Urinary bladder (tissue), 4 donors: ENCODE measurements around the gene ANKRD12. TPM values are rescaled to one million over a fixed set of nuclear protein-coding genes. Genes with fewer than 3 reads are reported as not detected.

Experiments
- DNase-seq: peaks from one replicate; pipeline ENCODE4 v3.0.0-alpha.2; 2015; ENCODE audit errors: extremely low spot score
- H3K27ac ChIP-seq: one replicate; pipeline ENCODE4 v1.5.1; 2013; ENCODE audit warnings: low read depth, mild to moderate bottlenecking, moderate library complexity
- H3K36me3 ChIP-seq: one replicate; pipeline ENCODE4 v1.6.1; 2013; ENCODE audit warnings: mild to moderate bottlenecking, moderate library complexity; ENCODE audit not compliant: insufficient read depth
- H3K4me1 ChIP-seq: one replicate; pipeline ENCODE4 v1.6.1; 2013; ENCODE audit warnings: mild to moderate bottlenecking, moderate library complexity; ENCODE audit not compliant: insufficient read depth
- H3K4me3 ChIP-seq: one replicate; pipeline ENCODE4 v1.5.1; 2013; ENCODE audit warnings: low read depth, low read length
- WGBS: extraction: QIAGEN DNeasy Blood & Tissue Kit; methylation state at CpG from one replicate; pipeline ENCODE4 v1.1.7; 2013; 5-methylcytosine and 5-hydroxymethylcytosine counted together
- polyA plus RNA-seq: library from polyadenylated mRNA; stranded (reverse); fragments of 200-250 nt; gene quantifications from one replicate; pipeline ENCODE4 v1.2.3, GENCODE V29; 2013
- total RNA-seq: library from RNA; depleted of rRNA; stranded (reverse); fragments of >200 nt; gene quantifications from one replicate; pipeline ENCODE4 v1.2.3, GENCODE V29; 2014
- donor health status: healthy with polysubstance abuse.
- donor health status: healthy.

ANKRD12 gene
- total and polyA plus RNA-seq, 2 donors, result 12.5 to 65.9 TPM

DNA sequence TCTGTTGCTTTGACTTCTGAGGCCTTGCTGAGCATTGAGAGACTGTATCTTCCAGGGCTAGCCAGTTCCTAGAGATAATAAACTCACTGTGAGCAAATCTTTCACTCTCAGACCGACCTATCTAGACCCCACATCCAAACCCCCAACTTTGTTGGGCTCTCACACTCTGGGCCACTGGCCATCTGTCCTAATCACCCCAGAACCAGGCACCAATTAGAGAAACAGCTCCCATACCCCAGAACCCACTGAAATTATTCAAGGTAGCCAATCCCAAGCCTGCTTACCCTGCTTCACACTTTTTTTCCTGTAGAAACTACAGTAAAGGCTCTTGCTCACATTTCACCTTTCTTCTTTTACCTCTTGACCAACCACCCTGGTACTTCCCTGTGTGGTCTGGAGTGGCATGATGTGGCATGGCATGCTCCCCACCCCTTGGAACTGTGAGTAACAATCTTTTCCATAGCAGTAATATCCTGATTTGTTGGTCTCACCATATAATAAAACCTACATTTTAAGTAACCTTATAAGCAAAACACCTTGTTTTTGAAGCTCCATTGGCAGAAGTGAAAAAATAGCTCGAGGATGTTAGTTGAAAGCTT is 55.2 kb downstream of the ANKRD12 start:
- no peak overlapping the region for H3K4me3 ChIP-seq
- peaks cover 1% of the 10 kb centered on the region for H3K36me3 ChIP-seq
- DNase-seq, result no peak
- H3K4me1 ChIP-seq, result no peaks in the 10 kb centered on the region
- WGBS, result 90% methylated on average over 2 of the region's 2 CpGs
- no peak overlapping the region for H3K27ac ChIP-seq

DNA sequence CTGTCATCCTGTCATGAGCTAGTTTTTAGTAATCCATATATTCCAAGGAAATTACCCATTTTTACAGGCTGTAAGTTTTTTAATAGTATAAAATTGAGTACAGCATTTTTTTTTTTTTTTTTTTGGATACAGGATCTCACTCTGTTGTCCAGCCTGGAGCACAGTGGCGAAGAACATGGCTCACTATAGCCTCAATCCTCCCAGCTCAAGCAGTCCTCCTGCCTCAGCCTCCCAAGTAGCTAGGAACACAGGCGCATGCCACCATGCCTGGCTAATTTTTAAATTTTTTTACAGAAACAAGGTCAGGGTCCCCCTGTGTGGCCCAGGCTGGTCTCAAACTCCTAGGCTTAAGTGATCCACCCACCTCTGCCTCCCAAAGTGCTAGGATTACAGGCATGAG is 56.5 kb downstream of the ANKRD12 start:
- no peak overlapping the region for H3K27ac ChIP-seq
- DNase-seq, result no peak
- H3K4me3 ChIP-seq, result no peak overlapping the region
- H3K4me1 ChIP-seq, result no peaks in the 10 kb centered on the region
- H3K36me3 ChIP-seq, result peaks cover 1% of the 10 kb centered on the region
- WGBS, result 99% methylated on average over 2 of the region's 2 CpGs

DNA sequence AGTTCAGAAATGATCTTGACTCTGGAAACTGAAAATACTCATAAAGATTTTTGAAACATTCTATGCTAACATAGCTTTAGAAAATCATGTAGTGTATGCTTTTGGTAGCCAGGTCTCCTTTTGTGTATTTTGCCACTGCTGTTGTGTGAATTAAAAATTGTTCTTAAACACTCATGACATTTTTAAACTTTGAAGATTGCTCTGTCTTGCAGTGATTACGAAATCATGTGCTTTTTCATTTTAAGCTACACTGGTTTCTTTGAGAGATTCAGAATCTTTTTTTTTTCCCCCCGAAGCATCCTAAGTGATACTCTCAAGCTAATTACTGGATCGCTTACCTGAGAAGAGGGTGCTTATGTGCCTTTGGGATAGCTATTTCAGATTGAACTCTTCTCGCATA is 60.0 kb downstream of the ANKRD12 start:
- peaks cover 1% of the 10 kb centered on the region for H3K4me1 ChIP-seq
- no peak overlapping the region for H3K4me3 ChIP-seq
- H3K27ac ChIP-seq, result no peak overlapping the region
- DNase-seq, result no peak
- WGBS, result 96% methylated on average over 4 of the region's 4 CpGs
- peaks cover 1% of the 10 kb centered on the region for H3K36me3 ChIP-seq

DNA sequence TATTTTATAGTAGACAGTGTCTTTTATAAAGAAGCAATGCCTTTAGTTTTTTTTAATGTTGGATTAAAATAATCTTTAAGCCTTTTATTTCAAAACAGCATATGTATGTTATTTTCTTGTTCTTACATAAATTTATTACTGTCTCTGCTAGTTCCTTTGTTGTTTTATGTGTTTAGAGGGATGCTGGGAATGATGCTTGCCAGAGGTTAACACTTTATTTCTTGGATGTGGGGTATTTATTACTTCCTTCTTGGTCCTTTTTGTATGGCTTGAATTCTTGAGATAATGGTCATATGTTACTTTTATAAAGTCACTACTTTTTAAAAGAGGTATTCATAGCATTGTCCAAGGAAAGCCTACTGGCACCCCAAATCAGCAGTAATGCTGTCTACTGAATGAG is 63.1 kb downstream of the ANKRD12 start:
- peaks cover 1% of the 10 kb centered on the region for H3K36me3 ChIP-seq
- H3K4me3 ChIP-seq, result no peak overlapping the region

DNA sequence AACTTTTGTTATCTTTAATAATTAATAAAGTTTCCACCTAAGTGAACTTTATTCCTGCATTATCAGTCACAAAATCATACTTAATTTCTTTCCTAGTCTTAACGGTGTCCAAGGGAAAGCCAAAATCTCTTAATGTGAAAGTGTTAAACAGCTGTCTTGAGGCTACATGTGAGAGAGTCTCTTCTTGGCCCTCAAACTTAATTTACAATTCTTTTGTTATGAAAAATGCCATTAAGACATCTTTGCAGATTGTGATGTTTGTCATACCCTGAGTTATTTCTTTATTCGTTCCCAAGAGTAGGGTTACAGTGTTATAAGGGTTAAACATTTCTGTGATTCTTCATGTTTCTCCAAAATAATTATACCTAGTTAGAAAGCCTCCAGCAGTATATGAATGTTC is 64.6 kb downstream of the ANKRD12 start:
- WGBS, result 74% methylated on average over 2 of the region's 2 CpGs
- Histone ChIP-seq H3K4me1 (peaks cover 1% of the 10 kb centered on the region), H3K4me3 (no peak overlapping the region), H3K36me3 (no peaks in the 10 kb centered on the region), H3K27ac (no peak overlapping the region)
- no peak for DNase-seq

More for the DNA sequence above, 63.1 kb downstream of the ANKRD12 start:
- Histone ChIP-seq H3K27ac (no peak overlapping the region), H3K4me1 (peaks cover 1% of the 10 kb centered on the region)
- no peak for DNase-seq

DNA sequence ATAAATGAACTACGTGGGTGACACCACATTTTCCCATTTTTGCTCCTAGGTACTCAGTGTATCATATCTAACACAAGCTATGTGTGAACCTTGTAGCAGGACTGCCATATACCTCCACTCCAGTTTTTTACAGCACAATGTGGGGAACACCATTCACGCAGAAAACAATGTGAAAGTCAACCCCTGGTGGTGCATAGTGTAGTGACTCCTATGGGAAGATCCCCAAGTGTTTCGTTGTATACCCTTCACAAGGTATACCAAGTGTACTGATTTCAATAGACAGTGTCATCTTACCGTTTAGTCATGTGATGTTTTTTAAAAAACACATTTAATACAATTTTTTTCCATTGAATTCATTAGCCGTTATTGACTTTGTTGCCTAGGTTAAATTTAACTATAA is 68.1 kb downstream of the ANKRD12 start:
- Histone ChIP-seq H3K36me3 (no peaks in the 10 kb centered on the region), H3K4me1 (peaks cover 1% of the 10 kb centered on the region), H3K4me3 (no peak overlapping the region), H3K27ac (no peak overlapping the region)
- WGBS, result 96% methylated on average over 5 of the region's 5 CpGs
- DNase-seq, result no peak

DNA sequence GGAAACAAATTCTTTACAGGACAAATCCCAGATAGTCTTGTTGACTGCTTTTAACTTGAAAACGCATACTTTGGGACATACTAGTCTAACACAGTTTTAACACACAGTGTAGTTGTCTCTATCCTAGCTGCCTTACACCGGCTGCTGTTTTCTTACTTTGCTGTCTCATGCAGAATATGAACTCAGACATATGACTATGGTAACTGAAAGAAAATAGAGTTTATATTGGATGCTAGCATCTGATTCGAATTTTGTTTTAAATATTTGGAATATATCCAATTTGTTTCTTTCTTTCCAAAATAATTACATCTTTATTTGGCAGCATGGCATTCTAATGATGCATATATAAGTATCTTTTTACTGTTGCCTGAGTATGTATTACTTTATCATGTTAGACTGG is 69.8 kb downstream of the ANKRD12 start:
- DNase-seq, result no peak
- Histone ChIP-seq H3K4me1 (no peaks in the 10 kb centered on the region), H3K36me3 (no peaks in the 10 kb centered on the region), H3K27ac (no peak overlapping the region), H3K4me3 (no peak overlapping the region)
- WGBS, result 56% methylated on average over 3 of the region's 3 CpGs

DNA sequence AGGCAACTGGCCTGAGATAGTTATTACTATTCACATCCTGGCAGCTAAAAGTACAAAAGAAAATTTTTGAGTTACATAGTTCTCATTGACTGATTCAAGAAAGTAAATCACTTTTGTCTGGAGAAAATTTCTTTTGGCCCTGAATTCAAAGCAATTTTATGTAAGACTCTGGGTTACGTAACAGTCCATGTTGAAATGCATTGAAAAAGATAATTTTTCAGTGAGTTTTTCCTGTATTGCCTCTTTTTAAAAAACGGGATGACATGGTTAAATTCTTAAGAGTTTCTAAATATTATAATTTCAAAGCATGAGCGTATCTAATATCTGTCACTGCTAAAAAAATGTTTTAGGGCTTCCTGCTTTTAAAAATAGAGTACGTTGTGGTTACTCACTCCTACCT is 72.7 kb downstream of the ANKRD12 start:
- H3K4me1 ChIP-seq, result no peaks in the 10 kb centered on the region
- H3K27ac ChIP-seq, result no peak overlapping the region
- H3K4me3 ChIP-seq, result no peak overlapping the region
- H3K36me3 ChIP-seq, result no peaks in the 10 kb centered on the region
- DNase-seq, result no peak
- WGBS, result 93% methylated on average over 4 of the region's 4 CpGs

DNA sequence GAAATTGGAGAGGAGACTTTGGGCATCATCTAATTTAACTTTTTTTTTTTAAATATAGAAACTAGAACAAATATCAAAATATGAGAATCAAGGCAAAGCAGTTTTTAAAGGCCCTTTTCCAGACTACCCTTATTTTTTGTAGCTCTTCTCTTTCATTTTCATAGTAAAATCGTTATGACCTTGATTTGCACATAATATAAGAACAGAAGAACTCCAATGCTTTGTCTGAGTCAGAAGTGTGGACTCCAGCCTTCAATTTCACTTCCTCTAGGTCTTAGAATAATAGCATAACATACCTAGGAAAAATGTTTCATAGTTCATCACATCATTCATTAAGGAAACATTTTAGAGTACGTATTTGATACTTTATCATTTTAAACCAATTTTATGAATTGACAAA is 74.4 kb downstream of the ANKRD12 start:
- H3K27ac ChIP-seq, result no peak overlapping the region
- no peaks in the 10 kb centered on the region for H3K36me3 ChIP-seq
- 84% methylated on average over 2 of the region's 2 CpGs for WGBS
- no peak overlapping the region for H3K4me3 ChIP-seq
- no peaks in the 10 kb centered on the region for H3K4me1 ChIP-seq
- no peak for DNase-seq

DNA sequence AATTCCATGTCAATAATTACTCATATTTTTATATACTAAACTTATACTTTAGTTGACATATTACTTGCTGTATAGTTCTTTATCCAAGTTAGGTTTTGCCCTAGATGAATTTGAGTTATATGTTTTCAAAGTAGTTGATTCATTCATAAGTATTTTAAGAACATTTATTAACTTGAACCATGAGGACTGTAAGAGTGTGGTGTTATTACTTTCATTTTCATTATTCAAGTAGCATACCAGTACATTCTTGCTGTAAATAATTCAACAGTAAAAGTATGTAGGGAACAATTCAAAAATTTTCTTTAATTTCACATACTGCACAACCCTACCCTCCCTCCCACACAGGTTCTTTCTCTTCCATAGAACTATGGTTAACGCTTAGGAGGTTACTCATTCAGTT is 75.4 kb downstream of the ANKRD12 start:
- WGBS, result 97% methylated on average over 1 of the region's 1 CpG
- Histone ChIP-seq H3K4me1 (no peaks in the 10 kb centered on the region), H3K27ac (no peak overlapping the region), H3K4me3 (no peak overlapping the region), H3K36me3 (no peaks in the 10 kb centered on the region)
- no peak for DNase-seq

DNA sequence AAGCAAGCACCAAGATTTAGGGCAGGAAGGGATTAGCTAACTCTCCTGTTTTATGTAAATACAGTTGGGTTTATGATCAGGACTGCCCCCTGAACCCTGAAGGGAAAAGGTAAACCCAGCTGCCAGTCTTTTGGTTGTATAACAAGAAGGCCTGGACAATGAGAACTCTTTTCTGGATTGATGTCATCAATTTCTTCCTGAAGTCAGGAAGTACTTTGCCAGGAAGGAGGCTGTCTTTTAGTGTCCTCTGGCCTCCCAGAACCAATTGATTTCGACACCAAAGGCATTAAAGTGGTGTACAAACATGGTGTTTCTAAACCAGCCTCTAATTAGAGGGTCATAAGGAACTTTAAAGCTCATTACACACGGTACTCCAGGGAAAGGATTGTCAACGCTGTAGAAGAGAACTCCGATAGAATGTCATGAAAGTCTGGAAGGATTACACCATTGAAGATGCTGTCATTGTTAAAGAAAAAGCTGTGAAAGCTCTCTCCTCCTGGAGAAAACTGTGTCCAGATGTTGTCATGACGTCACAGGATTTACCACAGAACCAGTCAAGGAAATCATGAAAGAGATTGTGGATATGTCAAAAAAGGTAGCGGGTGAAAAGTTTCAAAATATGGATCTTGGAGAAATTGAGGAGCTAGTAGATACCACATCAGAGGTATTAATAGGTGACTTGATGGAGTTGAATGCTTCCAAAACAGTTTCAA is 78.8 kb downstream of the ANKRD12 start:
- Histone ChIP-seq H3K4me1 (no peaks in the 10 kb centered on the region), H3K27ac (no peak overlapping the region), H3K4me3 (no peak overlapping the region), H3K36me3 (peaks cover 2% of the 10 kb centered on the region)
- 55% methylated on average over 6 of the region's 6 CpGs for WGBS
- DNase-seq, result no peak

DNA sequence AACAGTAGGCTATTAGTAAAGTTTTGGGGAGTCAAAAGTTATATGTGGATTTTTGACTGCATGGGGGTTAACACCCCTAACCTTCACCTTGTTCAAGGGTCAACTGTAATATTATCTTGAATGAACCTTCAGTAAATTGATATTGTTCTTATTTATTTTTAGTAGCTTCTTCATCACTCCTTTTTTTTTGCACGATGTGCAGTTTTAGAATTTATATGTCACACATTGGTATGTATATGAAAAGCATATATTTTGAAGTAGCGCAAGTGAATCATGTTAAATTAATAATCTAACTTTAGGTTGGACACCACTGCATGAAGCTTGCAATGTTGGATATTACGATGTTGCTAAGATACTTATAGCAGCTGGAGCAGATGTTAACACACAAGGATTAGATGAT is 79.9 kb downstream of the ANKRD12 start:
- no peak for DNase-seq
- no peaks in the 10 kb centered on the region for H3K4me1 ChIP-seq
- WGBS, result 97% methylated on average over 3 of the region's 3 CpGs
- H3K36me3 ChIP-seq, result peaks cover 2% of the 10 kb centered on the region
- no peak overlapping the region for H3K4me3 ChIP-seq
- H3K27ac ChIP-seq, result no peak overlapping the region

DNA sequence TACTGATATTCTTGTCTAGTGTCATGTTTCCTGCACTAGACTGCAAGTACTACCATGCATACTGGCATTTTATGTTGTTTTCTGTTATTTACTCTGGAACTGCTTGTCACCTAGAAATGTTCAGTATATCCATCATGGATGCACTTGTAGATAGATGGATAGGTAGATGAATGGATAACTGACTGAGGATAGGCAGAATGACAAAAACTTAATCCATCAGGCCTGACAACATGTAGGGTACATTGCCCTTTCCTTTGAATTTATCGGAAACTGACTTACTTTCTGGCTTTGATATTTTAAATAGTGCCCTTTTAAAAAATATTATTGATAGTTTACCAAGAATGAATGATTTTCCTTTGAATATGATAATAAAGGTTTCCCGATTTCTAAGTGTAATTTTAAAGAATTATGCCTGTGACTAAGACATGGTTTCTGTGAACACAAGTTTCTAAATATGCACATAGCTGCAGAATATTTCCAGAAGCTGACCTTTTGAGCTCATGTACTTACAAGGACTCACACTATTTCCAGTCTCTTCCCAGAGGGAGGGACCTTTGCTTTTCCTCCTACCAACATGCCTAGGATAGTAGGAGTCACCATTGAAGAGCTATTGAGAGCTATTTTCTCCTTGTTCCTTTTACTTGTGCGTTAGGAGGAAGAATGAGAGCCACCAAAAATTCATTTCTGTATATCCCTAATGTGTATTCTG is 81.3 kb downstream of the ANKRD12 start:
- peaks cover 4% of the 10 kb centered on the region for H3K36me3 ChIP-seq
- H3K4me3 ChIP-seq, result no peak overlapping the region
- no peak overlapping the region for H3K27ac ChIP-seq
- no peaks in the 10 kb centered on the region for H3K4me1 ChIP-seq
- 88% methylated on average over 3 of the region's 3 CpGs for WGBS
- DNase-seq, result no peak

DNA sequence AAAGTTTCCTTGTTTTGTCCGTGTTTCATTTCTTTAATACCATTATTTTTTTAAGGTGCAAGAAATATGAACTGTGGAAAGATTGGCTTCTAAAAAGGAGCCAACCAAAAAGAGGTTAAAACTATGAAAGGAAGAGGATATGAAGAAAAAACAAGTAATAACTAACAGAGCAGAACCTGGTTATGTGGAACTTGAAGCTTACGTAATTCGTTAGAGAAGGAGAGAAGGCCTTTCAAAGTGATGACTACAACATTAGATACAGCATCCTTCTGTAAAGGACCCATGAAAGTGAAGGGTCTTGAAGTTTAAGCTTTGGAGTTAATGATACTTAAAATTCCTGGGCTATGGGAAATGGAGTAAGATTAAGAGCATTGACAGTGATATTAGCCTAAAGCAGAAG is 84.5 kb downstream of the ANKRD12 start:
- Histone ChIP-seq H3K4me1 (no peaks in the 10 kb centered on the region), H3K36me3 (peaks cover 6% of the 10 kb centered on the region), H3K4me3 (no peak overlapping the region), H3K27ac (no peak overlapping the region)
- WGBS, result 90% methylated on average over 3 of the region's 3 CpGs
- no peak for DNase-seq
